ENCODE data around the gene RNF225. TPM values are rescaled to one million over a fixed set of nuclear protein-coding genes. Genes with fewer than 3 reads are reported as not detected.
"Not testable (repeated sequence)": the region's sequence is repeated elsewhere in the genome, so short reads cannot be mapped to it uniquely, and the experiment has no call there.

The RNF225 gene
- polyA plus RNA-seq (ENCODE audit: insufficient read length in 4 of 4), result not detected

- DNase-seq (ENCODE audit: low read depth in 4 of 4, low spot score in 2 of 4), result no peak
These were observed at the start of gene RNF225 for GRCh38 chr19:58395220-58395978. RNF225 (plus strand) TSS chr19:58395656; CDS start chr19:58396090, 434 bp downstream.

GRCh38 chr19:58346961-58347929 is 48.2 kb upstream of the RNF225 start:
- no peak for DNase-seq (ENCODE audit: low read depth in 4 of 4, low spot score in 2 of 4)

- DNase-seq (ENCODE audit: low read depth in 4 of 4, low spot score in 2 of 4), result not testable (repeated sequence)
These were observed 47.4 kb upstream of the RNF225 start for GRCh38 chr19:58348080-58348479.

GRCh38 chr19:58349590-58349989 is 45.9 kb upstream of the RNF225 start:
- DNase-seq (ENCODE audit: low read depth in 4 of 4, low spot score in 2 of 4), result no peak

- no peak for DNase-seq (ENCODE audit: low read depth in 4 of 4, low spot score in 2 of 4)
These were observed 45.2 kb upstream of the RNF225 start for GRCh38 chr19:58350001-58350861.

DNA sequence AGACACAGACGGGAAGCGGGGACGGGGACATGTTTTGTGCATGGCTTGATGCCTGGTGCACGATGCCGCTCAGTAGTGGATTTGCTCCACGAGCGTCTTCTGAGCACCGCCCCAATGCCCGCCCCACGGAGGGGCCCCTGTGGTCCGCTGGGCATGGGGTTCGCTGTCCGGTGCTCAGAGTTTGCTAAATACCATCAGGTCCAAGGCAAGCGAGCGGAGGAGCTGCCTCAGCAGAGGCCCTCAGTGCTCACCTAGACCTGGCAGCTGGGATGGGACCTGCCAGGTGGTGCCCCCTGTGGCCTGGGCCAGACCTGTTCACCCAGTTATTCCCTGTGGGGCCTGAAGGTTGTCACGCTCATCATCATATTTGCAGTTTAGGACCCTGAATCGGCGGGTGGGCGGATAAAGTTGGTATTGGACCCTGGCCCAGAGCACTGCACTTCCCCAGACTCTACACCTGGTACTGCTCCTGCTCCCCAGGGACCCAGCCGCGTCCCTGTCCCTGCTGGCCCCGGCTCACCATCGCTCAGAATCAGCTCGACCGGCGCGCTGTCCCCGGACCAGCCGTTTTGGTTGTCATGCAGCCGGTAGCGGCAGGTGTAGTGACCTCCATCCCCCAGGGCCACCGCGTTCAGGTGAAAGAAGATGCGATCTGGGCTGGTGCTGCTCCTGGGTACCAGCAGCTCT is 44.4 kb upstream of the RNF225 start:
- DNase-seq (ENCODE audit: low read depth in 4 of 4, low spot score in 2 of 4), result no peak

DNA sequence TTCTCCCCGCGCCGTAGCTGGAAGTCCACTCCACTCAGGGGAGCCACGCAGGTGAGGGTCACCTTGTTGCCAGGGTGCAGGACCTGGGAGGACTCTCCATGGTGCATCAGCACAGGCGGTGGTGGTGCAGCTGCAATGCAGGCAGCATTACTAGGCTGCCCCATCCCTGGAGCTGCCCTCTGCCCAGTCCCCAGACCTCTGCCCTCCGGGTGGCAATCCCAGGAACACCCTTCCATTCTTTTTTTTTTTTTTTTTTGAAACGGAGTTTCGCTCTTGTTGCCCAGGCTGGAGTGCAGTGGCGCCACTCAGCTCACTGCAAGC is 43.9 kb upstream of the RNF225 start:
- no peak for DNase-seq (ENCODE audit: low read depth in 4 of 4, low spot score in 2 of 4)

GRCh38 chr19:58351990-58352755 is 43.3 kb upstream of the RNF225 start:
- no peak for DNase-seq (ENCODE audit: low read depth in 4 of 4, low spot score in 2 of 4)

DNA sequence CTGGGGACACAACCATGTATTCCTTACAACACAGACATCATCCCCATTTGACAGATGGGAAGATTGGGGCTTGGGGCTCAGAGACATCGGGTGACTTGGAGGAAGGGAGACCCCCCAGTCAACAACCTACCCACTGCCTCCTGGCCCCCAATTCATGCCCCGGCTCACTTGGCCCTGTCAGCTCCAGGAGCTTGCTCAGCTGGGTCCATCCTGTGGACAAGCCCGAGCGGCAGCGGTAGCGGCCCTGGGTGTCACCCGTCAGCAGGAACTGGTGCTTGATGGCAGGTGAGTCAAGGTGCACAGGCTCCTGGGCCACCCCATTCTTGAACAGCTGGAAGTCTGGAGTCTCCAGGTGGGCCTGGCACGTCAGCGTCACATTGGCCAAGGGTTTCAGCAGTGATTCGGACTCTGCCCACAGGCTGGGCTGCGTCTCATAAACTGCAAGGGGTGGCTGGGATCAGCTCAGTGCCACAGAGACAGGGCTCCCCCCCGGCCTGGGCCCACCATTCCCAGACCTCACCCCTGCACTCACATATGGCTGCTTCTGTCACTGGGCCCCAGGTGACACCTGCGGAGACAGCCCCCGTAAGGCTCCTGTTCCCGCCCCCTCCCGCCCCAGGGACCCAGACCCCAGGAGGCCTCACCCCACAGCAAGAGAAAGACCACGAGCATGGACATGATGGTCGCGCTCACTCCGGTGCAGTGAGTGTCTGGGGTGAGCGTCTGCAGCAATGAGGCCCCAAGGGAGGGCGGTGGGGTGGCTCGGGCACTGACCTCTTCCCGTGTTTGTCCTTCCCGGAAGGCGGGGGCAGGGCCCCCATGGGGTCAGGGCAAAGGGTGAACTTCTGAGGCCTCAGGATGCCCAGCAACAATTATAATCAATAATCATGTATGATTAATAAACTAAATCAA is 42.4 kb upstream of the RNF225 start, which contains the start of gene A1BG:
A1BG (minus strand) TSS at position 733 of the 912 bp plus-strand sequence; CDS start at position 678, 55 bp downstream.
- DNase-seq (ENCODE audit: low read depth in 4 of 4, low spot score in 2 of 4), result no peak

DNA sequence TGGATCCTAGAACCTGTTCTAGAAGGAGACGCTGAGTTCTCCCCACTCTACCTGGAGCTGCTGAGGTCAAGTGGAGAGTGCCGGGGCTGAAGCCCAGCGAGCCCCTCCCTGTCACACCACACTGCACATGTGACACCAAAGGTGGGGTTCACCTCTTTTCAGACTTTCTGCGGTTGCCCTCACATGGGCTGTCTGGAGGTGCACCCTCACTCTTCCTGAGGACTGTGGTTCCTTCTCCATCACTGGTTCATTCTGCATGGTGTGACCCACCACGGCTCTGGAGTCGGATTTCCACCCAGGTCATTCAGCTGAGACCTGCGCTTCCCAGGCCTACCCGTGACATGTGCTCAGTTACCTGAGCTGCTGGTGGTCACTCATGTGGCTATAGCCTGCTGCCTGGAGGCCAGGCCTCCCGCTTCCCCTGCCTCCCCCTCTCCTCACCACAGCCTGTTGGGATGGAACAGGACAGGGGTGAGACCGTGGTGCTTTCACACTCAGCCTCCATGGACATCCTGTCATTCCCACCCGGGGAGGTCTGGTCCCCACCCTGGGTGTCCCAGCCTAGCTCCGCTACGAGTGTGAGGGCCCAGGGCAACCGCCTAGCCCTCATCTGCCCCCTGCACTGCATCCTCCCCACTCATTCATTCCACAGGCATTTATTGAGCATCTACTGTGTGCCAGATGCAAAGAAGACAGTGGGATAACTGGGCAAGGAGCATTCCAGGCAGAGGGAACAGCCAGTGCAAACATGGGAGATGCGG is 41.6 kb upstream of the RNF225 start:
- no peak for DNase-seq (ENCODE audit: low read depth in 4 of 4, low spot score in 2 of 4)

- no peak for DNase-seq (ENCODE audit: low read depth in 4 of 4, low spot score in 2 of 4)
These were observed 40.9 kb upstream of the RNF225 start for GRCh38 chr19:58354478-58355030.

- DNase-seq (ENCODE audit: low read depth in 4 of 4, low spot score in 2 of 4), result no peak
These were observed 40.1 kb upstream of the RNF225 start for GRCh38 chr19:58355215-58355796.

DNA sequence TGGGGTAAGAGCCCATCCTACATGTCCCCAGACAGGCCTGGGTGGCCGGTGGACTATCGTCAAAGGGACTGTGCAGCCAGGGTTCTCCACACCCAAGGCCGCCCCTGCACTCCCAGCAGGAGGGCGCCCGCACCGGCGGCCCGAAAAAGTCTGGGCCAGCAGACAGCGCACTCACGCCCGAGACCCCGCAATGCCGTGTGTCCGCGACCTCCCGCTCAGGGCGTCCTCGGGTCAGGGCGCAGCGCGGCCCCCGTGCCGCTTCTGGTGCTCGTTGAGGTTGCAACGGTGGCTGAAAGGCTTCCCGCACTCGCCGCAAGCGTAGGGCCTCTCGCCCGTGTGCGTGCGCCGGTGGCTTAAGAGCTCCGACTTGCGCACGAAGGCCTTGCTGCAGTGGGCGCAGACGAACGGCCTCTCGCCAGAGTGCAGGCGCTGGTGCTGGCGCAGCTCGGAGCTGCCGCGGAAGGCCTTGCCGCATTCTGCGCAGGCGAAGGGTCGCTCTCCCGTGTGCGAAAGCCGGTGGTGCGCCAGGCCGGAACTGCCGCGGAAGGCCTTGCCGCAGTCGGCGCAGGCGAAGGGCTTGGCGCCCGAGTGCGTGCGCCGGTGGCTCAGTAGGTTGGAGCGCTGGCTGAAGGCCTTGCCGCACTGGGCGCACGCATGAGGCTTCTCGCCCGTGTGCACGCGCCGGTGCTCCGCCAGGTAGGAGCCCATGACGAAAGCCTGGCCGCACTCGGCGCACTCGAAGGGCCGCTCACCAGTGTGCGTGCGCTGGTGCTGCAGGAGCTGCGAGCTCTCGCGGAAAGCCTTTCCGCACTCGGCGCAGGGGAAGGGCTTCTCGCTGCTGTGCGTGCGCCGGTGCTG is 39.3 kb upstream of the RNF225 start:
- peak in 3 of 4 donors; percentile 16 to 46 (median 23) for DNase-seq (ENCODE audit: low read depth in 4 of 4, low spot score in 2 of 4)

GRCh38 chr19:58356766-58357480 is 38.5 kb upstream of the RNF225 start:
- peak in 1 of 4 donors; percentile 23 for DNase-seq (ENCODE audit: low read depth in 4 of 4, low spot score in 2 of 4)

GRCh38 chr19:58357481-58358145 is 37.8 kb upstream of the RNF225 start:
- DNase-seq (ENCODE audit: low read depth in 4 of 4, low spot score in 2 of 4), result no peak

Data from left renal cortex interstitium (tissue), 4 donors.